ENCODE results near the gene TBC1D8.

The TBC1D8 gene

DNA sequence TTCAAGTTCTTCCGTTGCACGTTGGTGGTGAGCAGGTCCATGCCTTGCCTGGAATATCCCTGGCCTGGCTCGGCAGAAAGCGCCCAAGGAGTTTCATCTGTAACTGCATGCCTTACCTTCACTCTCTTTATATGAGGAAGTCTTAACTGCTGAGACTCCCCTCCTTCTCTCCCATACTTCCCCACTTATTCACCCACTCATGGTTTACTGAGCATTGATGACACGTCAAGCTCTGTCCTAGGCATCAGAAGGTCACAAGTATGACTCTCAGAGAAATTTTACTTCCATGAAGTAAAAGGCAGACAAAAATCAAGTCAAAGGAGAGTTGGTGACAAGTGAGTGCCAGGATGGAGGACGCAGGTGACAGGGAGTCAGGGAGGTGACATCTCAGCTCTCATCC, 68.2 kb downstream of the TBC1D8 start:
- H3K36me3 ChIP-seq (ENCODE audit: control insufficient read depth in 1 of 2, insufficient read depth in 2 of 2, low read length in 2 of 2): no peaks in the 10 kb centered on the region
- H3K4me3 ChIP-seq (ENCODE audit: low read depth in 1 of 2, low read length in 2 of 2): no peak overlapping the region
- H3K4me1 ChIP-seq (ENCODE audit: control insufficient read depth in 1 of 2, insufficient read depth in 2 of 2, low read length in 2 of 2): no peaks in the 10 kb centered on the region
- no peaks in the 10 kb centered on the region for H3K27me3 ChIP-seq (ENCODE audit: low read depth, low read length)
- H3K9me3 ChIP-seq (ENCODE audit: control insufficient read depth in 1 of 2, low read length in 2 of 2): no peaks in the 10 kb centered on the region
- H3K27ac ChIP-seq (ENCODE audit: low read length): no peak overlapping the region

DNA sequence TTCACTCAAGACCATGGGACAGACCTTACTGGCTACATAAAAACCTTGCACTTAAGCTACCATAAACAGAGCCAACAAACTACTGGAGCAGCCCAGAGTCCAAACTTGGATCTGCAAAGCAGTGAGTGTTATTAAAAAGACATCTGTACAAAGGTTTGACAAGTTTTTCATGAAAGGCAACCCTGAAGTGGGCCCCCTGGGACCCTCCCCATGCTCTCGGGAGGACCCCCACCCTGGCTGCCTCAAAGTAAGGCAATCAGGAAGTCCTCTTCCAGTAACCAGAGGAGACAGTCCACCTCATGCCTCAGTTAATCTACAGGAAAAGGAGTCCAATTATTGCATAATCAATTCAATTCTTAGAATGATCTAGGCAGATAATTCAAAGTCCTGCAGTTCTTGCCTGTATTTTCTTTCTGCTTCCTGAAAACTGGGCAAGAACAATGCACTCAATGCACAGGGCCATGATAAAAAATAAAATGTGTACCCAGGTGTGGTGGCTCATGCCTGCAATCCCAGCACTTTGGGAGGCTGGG, 69.7 kb downstream of the TBC1D8 start:
- H3K4me3 ChIP-seq (ENCODE audit: low read depth in 1 of 2, low read length in 2 of 2): no peak overlapping the region
- no peaks in the 10 kb centered on the region for H3K27me3 ChIP-seq (ENCODE audit: low read depth, low read length)
- no peaks in the 10 kb centered on the region for H3K9me3 ChIP-seq (ENCODE audit: control insufficient read depth in 1 of 2, low read length in 2 of 2)
- H3K27ac ChIP-seq (ENCODE audit: low read length): no peak overlapping the region
- no peaks in the 10 kb centered on the region for H3K36me3 ChIP-seq (ENCODE audit: control insufficient read depth in 1 of 2, insufficient read depth in 2 of 2, low read length in 2 of 2)
- H3K4me1 ChIP-seq (ENCODE audit: control insufficient read depth in 1 of 2, insufficient read depth in 2 of 2, low read length in 2 of 2): no peaks in the 10 kb centered on the region

DNA sequence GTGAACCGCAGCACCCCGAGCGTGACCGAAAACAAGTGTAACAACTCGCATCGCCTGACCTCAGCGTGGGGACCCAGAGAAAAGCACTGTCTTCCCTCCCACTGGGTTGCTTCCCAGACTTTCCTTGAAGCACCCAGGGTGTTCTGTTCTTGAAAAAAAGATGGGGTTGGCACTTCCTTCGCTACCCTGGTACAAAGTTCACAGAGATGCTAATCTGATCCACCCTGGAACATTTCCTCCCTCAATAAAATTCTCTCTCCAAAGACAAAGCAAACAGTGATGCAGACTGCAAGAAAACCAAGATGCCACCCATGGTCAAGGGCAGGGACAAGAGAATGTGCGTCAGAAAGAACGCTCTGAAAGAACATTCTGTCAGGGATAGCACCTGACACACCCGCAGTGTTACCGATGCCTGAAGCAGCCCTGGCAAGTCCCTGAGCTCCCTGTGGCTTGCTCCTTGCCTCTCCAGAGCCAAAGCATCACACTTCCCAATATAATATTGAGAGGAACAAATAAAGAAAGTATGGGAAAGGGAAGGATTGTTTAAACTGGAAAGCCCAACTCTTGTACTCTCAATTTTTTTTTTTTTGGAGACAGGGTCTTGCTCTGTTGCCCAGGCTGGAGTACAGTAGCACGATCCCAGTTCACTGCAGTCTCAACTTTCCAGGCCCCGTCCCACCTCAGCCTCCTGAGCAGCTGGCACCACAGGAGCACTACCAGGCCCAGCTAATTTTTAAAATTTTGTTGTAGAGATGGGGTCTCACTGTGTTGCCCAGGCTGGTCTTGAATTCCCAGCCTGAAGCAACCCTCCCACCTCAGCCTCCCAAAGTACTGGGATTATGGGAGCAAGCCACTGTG, 70.7 kb downstream of the TBC1D8 start:
- Histone ChIP-seq H3K27me3 (ENCODE audit: low read depth, low read length) (no peaks in the 10 kb centered on the region), H3K27ac (ENCODE audit: low read length) (no peak overlapping the region), H3K4me3 (ENCODE audit: low read depth in 1 of 2, low read length in 2 of 2) (no peak overlapping the region), H3K9me3 (ENCODE audit: control insufficient read depth in 1 of 2, low read length in 2 of 2) (no peaks in the 10 kb centered on the region), H3K4me1 (ENCODE audit: control insufficient read depth in 1 of 2, insufficient read depth in 2 of 2, low read length in 2 of 2) (no peaks in the 10 kb centered on the region), H3K36me3 (ENCODE audit: control insufficient read depth in 1 of 2, insufficient read depth in 2 of 2, low read length in 2 of 2) (no peaks in the 10 kb centered on the region)

DNA sequence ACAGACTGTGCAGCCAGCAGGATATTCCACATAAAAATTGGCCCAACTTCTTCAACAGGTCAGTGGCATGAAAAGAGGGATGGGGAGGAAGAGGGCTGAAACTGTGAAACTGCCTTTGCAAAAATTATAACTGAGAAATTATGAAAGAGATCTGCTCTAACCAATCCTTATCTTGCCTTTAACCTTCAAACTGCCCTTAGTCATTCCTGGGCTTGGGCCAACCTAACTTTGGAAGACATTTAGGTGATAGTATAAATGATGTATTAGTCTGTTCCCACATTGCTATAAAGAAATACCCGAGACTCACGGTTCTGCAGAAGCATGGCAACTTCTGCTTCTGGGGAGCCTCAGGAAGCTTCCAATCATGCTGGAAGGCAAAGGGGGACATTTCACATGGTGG, 74.6 kb downstream of the TBC1D8 start:
- no peaks in the 10 kb centered on the region for H3K27me3 ChIP-seq (ENCODE audit: low read depth, low read length)
- no peaks in the 10 kb centered on the region for H3K9me3 ChIP-seq (ENCODE audit: control insufficient read depth in 1 of 2, low read length in 2 of 2)
- no peak overlapping the region for H3K27ac ChIP-seq (ENCODE audit: low read length)
- H3K4me1 ChIP-seq (ENCODE audit: control insufficient read depth in 1 of 2, insufficient read depth in 2 of 2, low read length in 2 of 2): no peaks in the 10 kb centered on the region
- no peak overlapping the region for H3K4me3 ChIP-seq (ENCODE audit: low read depth in 1 of 2, low read length in 2 of 2)
- H3K36me3 ChIP-seq (ENCODE audit: control insufficient read depth in 1 of 2, insufficient read depth in 2 of 2, low read length in 2 of 2): peaks cover 0 to 4% of the 10 kb centered on the region in 2 donors

DNA sequence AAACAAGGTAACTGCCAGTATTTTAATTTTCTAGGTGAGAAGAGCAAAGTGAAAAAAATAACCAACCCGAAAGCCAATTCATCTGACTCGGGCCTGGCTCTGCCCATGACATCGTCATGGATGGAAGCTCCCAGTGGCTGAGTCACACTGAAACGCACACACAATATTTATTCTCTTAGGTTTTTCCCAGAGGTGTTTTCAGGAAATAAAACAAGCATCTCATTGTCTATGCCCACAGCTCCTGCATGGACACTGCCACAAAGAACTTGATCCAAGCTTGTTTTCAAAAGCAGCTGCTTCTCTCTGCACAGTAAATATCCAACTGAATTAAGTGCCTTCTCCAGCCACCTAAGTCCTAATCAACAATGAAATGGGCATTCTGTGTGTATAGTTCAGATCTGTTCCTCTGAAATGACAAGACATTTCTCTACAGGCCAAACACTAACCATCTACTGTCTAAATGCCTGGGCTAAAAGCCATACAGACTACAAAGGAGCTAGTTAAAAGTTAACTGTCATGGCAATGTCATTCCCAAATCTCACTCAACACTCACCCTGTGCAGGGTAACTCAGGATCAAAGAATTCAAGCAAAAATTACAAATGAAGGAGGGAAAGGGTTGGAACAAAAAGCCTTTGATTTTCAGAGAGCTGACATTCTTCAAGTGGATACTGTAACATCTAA, 86.2 kb downstream of the TBC1D8 start:
- no peaks in the 10 kb centered on the region for H3K36me3 ChIP-seq (ENCODE audit: control insufficient read depth in 1 of 2, insufficient read depth in 2 of 2, low read length in 2 of 2)
- no peaks in the 10 kb centered on the region for H3K27me3 ChIP-seq (ENCODE audit: low read depth, low read length)
- peak overlapping the region; percentile 35 for H3K27ac ChIP-seq (ENCODE audit: low read length)
- no peak overlapping the region for H3K4me3 ChIP-seq (ENCODE audit: low read depth in 1 of 2, low read length in 2 of 2)
- H3K4me1 ChIP-seq (ENCODE audit: control insufficient read depth in 1 of 2, insufficient read depth in 2 of 2, low read length in 2 of 2): peaks cover 4 to 5% of the 10 kb centered on the region in 2 donors
- no peaks in the 10 kb centered on the region for H3K9me3 ChIP-seq (ENCODE audit: control insufficient read depth in 1 of 2, low read length in 2 of 2)

DNA sequence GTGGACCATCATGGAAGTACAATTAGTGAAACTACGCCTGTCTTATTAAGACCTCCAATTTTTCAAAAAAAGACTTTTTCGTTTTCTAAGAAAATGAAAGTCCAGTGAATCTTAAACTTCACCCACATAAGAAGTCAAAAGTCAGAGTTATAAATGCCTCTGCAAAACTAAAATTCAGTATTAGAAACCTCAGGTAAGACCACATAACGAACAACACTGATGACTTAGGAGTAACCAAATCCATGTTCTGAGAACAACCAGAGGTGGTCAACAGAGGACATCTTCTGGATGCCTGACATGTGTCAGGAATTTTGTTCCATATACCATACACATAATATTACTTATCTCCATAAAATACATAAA, 86.7 kb downstream of the TBC1D8 start:
- H3K36me3 ChIP-seq (ENCODE audit: control insufficient read depth in 1 of 2, insufficient read depth in 2 of 2, low read length in 2 of 2): no peaks in the 10 kb centered on the region
- H3K4me3 ChIP-seq (ENCODE audit: low read depth in 1 of 2, low read length in 2 of 2): no peak overlapping the region
- H3K27ac ChIP-seq (ENCODE audit: low read length): peak overlapping the region; percentile 20
- no peaks in the 10 kb centered on the region for H3K9me3 ChIP-seq (ENCODE audit: control insufficient read depth in 1 of 2, low read length in 2 of 2)
- H3K27me3 ChIP-seq (ENCODE audit: low read depth, low read length): no peaks in the 10 kb centered on the region
- peaks cover 4 to 5% of the 10 kb centered on the region in 2 donors for H3K4me1 ChIP-seq (ENCODE audit: control insufficient read depth in 1 of 2, insufficient read depth in 2 of 2, low read length in 2 of 2)

DNA sequence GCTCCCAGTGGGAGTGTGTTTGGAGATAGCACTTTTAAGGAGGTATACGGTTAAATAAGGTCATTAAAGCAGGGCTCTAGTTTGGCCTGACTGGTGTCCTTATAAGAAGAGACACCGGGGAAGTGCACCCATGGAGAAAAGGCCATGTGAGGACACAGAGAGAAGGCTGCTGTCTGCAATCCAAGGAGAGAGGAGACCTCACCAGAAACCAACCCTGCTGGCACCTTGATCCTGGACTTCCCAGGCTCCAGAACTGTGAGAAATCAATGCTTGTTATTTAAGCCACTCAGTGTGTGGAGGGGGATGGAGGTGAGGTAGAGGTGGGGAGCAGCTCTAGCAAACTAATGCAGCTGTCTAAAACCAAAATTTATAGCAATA, 87.1 kb downstream of the TBC1D8 start:
- H3K27ac ChIP-seq (ENCODE audit: low read length): peak overlapping the region; percentile 20
- H3K27me3 ChIP-seq (ENCODE audit: low read depth, low read length): no peaks in the 10 kb centered on the region
- H3K4me1 ChIP-seq (ENCODE audit: control insufficient read depth in 1 of 2, insufficient read depth in 2 of 2, low read length in 2 of 2): peaks cover 4 to 5% of the 10 kb centered on the region in 2 donors
- no peak overlapping the region for H3K4me3 ChIP-seq (ENCODE audit: low read depth in 1 of 2, low read length in 2 of 2)
- no peaks in the 10 kb centered on the region for H3K36me3 ChIP-seq (ENCODE audit: control insufficient read depth in 1 of 2, insufficient read depth in 2 of 2, low read length in 2 of 2)
- H3K9me3 ChIP-seq (ENCODE audit: control insufficient read depth in 1 of 2, low read length in 2 of 2): no peaks in the 10 kb centered on the region

DNA sequence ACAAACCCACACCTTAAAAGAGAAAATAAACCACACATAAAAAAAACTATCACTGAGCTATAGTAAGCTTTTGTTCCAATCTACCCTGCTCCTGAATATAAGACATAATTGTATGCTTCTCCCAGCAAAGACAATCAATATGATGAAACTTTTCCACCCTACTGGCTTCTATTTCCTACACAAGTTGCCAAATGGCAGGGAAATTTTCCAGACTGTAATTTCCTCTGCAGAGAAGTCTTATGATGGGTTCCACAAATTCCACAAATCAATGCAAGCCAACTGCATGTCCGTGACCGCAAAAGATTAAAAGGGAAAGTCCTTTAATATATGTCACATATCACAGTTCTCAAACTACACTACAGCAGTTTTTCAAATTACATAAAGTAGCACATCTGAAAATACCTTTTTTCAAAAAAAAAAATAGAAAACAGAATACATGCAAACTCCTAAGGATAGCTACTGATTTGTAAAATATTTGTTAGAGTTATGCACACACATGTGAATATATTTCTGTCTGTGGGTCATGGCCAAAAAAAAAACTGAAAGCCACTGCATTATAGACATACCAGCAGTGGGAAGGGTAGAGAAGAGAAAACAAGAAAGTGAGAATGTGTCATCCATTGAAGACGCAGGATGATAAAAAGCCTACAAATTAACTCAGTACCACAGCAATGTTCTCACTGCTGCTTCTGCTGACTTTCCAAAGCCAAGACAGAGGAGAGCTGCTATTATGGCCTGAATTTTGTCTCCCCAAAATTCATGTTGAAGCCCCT, 87.6 kb downstream of the TBC1D8 start:
- Histone ChIP-seq H3K27ac (ENCODE audit: low read length) (no peak overlapping the region), H3K4me1 (ENCODE audit: control insufficient read depth in 1 of 2, insufficient read depth in 2 of 2, low read length in 2 of 2) (peaks cover 4 to 5% of the 10 kb centered on the region in 2 donors)

DNA sequence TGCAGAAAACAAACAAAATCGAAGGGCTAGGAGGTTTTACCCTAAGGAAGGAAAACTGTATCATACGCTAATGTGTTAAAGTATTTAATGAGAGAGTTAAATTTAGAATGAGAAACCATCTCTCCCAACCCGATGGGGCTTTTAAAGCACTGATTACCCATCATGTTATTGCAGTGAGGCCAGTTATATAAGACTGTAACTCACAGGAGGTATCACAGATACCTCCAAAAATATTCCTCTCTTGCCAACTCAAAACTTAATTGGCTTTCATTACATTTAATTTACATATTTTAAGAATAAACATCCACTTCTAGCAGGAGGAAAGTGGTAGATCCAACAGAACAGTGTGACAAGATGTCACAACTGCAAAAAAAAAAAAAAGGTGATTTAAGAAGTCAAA, 92.8 kb downstream of the TBC1D8 start:
- H3K27me3 ChIP-seq (ENCODE audit: low read depth, low read length): no peaks in the 10 kb centered on the region
- peaks cover 7 to 21% of the 10 kb centered on the region in 2 donors for H3K36me3 ChIP-seq (ENCODE audit: control insufficient read depth in 1 of 2, insufficient read depth in 2 of 2, low read length in 2 of 2)
- no peak overlapping the region for H3K27ac ChIP-seq (ENCODE audit: low read length)
- H3K9me3 ChIP-seq (ENCODE audit: control insufficient read depth in 1 of 2, low read length in 2 of 2): no peaks in the 10 kb centered on the region
- H3K4me3 ChIP-seq (ENCODE audit: low read depth in 1 of 2, low read length in 2 of 2): no peak overlapping the region
- H3K4me1 ChIP-seq (ENCODE audit: control insufficient read depth in 1 of 2, insufficient read depth in 2 of 2, low read length in 2 of 2): no peaks in the 10 kb centered on the region

More for the DNA sequence above, 87.6 kb downstream of the TBC1D8 start:
- no peaks in the 10 kb centered on the region for H3K9me3 ChIP-seq (ENCODE audit: control insufficient read depth in 1 of 2, low read length in 2 of 2)
- H3K27me3 ChIP-seq (ENCODE audit: low read depth, low read length): no peaks in the 10 kb centered on the region
- H3K36me3 ChIP-seq (ENCODE audit: control insufficient read depth in 1 of 2, insufficient read depth in 2 of 2, low read length in 2 of 2): no peaks in the 10 kb centered on the region
- H3K4me3 ChIP-seq (ENCODE audit: low read depth in 1 of 2, low read length in 2 of 2): no peak overlapping the region

DNA sequence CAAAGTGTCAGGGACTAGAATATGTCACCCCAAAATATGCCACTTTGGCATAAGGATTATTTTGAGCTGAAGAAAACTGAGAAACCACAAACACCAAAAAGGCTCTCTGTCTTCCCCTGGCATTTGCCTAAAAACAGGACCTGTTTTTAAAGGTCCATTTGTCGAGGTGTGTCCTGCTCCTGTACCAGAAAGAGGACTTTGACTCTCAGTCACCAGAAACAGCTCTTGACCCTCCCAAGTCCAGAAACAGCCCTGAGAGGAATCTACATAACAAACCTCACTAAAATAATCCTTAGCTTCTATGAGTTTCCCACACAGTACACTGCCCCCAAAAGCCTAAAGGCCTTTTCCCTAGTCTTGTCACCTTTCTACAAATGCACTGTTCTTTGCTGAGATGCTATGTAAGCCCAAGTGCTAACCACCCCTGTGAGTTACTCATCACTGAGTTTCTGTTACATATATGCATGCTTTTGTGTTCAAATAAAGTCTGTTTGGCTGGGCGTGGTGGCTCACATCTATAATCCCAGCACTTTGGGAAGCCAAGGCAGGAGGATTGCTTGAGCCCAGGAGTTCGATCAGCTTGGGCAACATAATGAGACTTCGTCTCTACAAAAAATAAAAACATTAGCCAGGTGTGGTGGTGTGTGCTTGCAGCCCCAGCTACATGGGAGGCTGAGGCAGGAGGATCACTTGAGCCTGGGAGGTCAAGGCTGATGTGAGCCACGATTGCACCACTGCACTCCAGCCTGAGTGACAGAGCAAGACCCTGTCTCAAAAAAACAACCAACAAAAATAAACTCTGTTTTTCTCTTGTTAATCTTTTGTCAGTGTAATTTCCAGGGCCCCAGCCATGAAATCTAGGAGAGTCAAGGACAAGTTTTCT, 93.9 kb downstream of the TBC1D8 start:
- Histone ChIP-seq H3K9me3 (ENCODE audit: control insufficient read depth in 1 of 2, low read length in 2 of 2) (no peaks in the 10 kb centered on the region), H3K27ac (ENCODE audit: low read length) (no peak overlapping the region), H3K36me3 (ENCODE audit: control insufficient read depth in 1 of 2, insufficient read depth in 2 of 2, low read length in 2 of 2) (peaks cover 11 to 29% of the 10 kb centered on the region in 2 donors), H3K4me1 (ENCODE audit: control insufficient read depth in 1 of 2, insufficient read depth in 2 of 2, low read length in 2 of 2) (no peaks in the 10 kb centered on the region), H3K27me3 (ENCODE audit: low read depth, low read length) (no peaks in the 10 kb centered on the region), H3K4me3 (ENCODE audit: low read depth in 1 of 2, low read length in 2 of 2) (no peak overlapping the region)
